ENCODE data around the gene UGT2B10.
"Not testable (repeated sequence)": the region's sequence is repeated elsewhere in the genome, so short reads cannot be mapped to it uniquely, and the experiment has no call there.

DNA sequence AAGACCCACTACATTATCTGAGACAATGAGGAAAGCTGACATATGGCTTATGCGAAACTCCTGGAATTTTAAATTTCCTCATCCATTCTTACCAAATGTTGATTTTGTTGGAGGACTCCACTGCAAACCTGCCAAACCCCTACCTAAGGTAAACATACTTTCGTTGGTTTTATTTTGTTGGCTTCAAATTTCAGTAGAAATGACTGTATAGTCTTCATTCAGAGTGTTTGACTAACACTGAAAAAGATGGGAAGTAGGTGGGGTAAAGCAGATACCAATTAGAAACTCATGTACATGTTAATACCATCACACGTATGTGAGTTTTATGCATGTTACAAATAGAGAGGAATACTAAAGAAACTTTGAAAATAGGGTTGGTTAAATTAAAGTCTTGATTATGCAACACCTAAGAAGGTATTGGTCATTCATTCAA, 2.3 kb downstream of the UGT2B10 start:
- TF ChIP-seq ZFP3, CSDC2 (CRISPR knock-in tag; IDR thresholded peaks at IDR 0.05): not testable (repeated sequence)
- TF ChIP-seq, protein P1, sequence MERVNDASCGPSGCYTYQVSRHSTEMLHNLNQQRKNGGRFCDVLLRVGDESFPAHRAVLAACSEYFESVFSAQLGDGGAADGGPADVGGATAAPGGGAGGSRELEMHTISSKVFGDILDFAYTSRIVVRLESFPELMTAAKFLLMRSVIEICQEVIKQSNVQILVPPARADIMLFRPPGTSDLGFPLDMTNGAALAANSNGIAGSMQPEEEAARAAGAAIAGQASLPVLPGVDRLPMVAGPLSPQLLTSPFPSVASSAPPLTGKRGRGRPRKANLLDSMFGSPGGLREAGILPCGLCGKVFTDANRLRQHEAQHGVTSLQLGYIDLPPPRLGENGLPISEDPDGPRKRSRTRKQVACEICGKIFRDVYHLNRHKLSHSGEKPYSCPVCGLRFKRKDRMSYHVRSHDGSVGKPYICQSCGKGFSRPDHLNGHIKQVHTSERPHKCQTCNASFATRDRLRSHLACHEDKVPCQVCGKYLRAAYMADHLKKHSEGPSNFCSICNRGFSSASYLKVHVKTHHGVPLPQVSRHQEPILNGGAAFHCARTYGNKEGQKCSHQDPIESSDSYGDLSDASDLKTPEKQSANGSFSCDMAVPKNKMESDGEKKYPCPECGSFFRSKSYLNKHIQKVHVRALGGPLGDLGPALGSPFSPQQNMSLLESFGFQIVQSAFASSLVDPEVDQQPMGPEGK (CRISPR knock-in tag; IDR thresholded peaks at IDR 0.05; ENCODE audit: borderline replicate concordance), result not testable (repeated sequence)
